Tibial nerve (tissue), 4 donors: ENCODE data around the gene HSD17B4.
"Not testable (repeated sequence)": the region's sequence is repeated elsewhere in the genome, so short reads cannot be mapped to it uniquely, and the experiment has no call there.

ENCODE experiments used
- CTCF ChIP-seq, 5 experiments: fragments of 200-600 bp in 3 of 5; fragments of 450-650 bp in 2 of 5; sonication (generic) in 3 of 5; IDR thresholded peaks; one replicate each; pipeline ENCODE4 v1.5.1; 2016 to 2019; ENCODE audit warnings: antibody characterized with exemption in 5 of 5, mild to moderate bottlenecking in 3 of 5, moderate library complexity in 2 of 5
- EP300 ChIP-seq, 2 donors: sonication (generic); formaldehyde crosslinking; IDR thresholded peaks; one replicate each; pipeline ENCODE4 v1.6.1; 2017; ENCODE audit warnings: antibody characterized with exemption in 2 of 2, mild to moderate bottlenecking in 1 of 2
- POLR2A ChIP-seq, 2 donors: fragments of 450-650 bp; IDR thresholded peaks; one replicate each; pipeline ENCODE4 v1.6.1; 2017; ENCODE audit warnings: antibody characterized with exemption in 2 of 2, mild to moderate bottlenecking in 2 of 2, moderate library complexity in 2 of 2

DNA sequence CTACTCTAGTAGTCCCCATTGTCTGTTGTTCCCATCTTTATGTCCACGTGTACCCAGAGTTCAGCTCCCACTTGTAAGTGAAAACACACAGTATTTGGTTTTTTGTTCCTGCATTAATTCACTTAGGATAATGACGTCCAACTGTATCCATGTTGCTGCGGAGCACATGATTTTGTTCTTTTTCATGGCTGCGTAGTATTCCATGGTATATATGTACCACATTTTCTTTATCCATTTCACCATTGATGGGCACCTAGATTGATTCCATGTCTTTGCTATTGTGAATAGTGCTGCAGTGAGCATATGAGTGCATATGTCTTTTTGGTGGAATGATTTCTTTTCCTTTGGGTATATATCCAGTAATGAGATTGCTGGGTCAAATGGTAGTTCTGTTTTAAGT, 51.6 kb downstream of the HSD17B4 start:
- TF ChIP-seq CTCF, POLR2A, EP300 (IDR thresholded peaks at IDR 0.05): not testable (repeated sequence)
